ENCODE results near the gene TM4SF20.
"Not testable (repeated sequence)": the region's sequence is repeated elsewhere in the genome, so short reads cannot be mapped to it uniquely, and the experiment has no call there.

TM4SF20 gene

DNA sequence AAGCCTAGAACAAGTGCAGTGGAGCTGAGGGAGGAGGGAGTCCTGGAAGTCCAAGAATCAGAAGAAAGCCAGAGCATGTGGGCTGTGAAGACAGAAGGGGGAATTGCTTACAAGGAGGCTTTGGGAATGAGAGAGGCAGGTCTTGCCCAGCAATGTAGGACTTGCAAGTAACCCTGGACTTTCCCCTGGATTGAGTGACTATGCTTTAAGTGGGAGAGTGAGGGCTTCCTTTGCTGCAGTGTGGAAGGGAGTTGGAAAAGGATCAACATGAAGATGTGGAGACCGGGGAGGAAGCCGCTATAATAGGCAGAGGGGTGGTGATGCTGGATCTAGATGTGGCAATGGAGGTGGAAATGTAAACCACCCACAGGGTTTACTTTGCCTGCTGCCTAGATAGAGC, 22.4 kb upstream of the TM4SF20 start:
- no peak for DNase-seq (ENCODE audit: low read depth)
- no peak overlapping the region for H3K4me3 ChIP-seq (ENCODE audit: low read depth, low read length)

DNA sequence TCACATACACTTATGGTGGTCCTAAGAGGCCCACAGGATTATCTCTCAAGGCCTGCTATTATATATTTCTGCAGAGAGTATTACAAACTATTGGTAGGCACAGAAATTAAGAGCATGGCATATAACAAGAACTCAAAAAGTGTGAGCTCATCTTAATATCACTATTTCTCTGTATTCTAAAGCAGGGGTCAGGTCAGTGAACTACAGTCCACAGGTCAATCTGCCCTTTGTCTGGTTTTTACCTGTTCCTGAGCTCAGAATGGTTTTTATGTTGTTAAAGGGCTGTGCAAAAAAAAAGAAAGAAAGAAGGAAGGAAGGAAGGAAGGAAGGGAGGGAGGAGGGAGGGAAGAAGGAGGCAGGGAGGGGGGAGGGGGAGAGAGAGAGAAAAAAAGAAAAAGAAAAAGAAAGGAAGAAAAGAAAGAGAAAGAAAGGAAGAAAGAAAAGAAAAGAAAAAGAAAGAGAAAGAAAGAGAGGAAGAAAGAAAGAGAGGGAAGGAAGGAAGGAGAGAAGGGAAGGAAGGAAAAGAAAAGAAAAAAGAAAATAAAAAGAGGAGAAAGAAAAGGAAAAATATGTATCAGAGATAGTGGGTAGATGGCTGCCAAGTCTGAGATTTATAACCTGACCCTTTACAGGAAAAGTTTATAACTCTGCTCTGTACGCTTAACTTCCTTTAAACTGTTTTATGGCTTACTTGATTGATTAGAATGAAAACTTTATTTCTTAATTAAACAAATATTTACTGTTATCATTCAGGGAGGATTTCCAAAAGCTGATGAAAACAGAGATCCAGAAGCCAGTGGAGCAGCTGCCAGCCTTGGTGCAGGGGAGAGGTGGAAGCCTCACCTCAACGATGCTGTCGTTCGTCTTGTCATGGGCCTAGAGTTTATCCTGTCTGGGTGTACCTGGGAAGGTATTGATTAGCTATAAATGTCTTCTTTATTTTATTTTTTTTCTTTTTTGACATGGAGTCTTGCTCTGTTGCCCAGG, 19.9 kb upstream of the TM4SF20 start:
- no peak for DNase-seq (ENCODE audit: low read depth)
- no peak overlapping the region for H3K4me3 ChIP-seq (ENCODE audit: low read depth, low read length)

DNA sequence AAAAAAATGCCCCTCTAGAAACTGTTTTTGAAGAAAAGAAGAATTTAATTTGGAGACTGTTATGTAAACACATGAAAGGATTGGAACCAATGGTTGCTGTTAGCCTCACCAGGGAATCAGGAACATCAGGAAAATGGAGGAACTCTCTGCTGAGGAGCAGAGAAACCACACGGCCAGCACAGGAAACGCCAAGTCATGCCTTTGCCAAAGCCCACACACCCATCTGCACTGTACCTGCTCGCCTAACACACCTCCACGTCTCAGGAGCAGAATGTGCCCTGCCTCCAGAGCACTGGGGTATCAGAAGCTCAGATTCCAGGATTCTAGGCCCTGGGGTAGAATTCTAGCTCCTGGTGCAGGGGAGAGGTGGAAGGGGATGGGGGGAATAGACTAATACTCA, 18.5 kb upstream of the TM4SF20 start:
- DNase-seq (ENCODE audit: low read depth) = no peak
- H3K4me3 ChIP-seq (ENCODE audit: low read depth, low read length) = no peak overlapping the region

DNA sequence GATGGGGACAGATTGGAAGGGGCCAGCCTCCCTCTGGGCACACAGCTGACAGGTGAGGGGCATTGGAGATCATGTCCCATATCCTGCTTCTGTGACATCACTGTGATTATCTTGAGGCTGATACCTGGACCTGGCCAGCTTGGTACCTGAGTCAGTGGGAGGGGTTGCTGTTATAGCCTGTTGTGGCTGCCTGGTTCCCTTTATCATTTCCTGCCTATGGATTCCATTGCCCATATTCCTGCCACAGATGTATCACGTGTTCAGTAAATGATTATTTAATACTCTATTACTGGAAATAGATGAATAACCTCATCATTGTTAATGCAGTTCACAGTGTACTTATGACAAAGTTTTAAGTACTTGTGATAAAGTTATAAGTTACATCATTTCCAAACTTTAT, 16.4 kb upstream of the TM4SF20 start:
- no peak for DNase-seq (ENCODE audit: low read depth)
- H3K4me3 ChIP-seq (ENCODE audit: low read depth, low read length) = no peak overlapping the region

DNA sequence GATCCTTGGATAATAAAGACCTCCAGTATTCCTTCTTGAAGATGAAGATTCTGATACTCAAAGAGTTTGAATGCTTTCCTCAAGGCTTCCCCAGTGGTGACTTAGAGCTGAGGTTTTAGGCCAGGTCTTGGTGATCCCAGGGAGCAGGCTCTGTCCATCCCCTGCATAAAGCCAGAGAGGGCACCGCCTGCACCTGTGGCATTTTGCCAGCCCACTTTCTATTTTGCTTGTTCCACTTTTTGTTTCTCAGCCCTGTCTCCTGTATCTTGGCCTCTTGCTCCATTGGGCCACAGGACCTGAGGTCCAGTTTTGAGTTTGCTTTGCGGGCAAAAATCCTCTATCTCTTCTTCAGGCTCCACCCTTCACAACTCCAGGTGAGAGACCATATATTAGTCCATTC, 15.3 kb upstream of the TM4SF20 start:
- DNase-seq (ENCODE audit: low read depth) = no peak
- H3K4me3 ChIP-seq (ENCODE audit: low read depth, low read length) = no peak overlapping the region

DNA sequence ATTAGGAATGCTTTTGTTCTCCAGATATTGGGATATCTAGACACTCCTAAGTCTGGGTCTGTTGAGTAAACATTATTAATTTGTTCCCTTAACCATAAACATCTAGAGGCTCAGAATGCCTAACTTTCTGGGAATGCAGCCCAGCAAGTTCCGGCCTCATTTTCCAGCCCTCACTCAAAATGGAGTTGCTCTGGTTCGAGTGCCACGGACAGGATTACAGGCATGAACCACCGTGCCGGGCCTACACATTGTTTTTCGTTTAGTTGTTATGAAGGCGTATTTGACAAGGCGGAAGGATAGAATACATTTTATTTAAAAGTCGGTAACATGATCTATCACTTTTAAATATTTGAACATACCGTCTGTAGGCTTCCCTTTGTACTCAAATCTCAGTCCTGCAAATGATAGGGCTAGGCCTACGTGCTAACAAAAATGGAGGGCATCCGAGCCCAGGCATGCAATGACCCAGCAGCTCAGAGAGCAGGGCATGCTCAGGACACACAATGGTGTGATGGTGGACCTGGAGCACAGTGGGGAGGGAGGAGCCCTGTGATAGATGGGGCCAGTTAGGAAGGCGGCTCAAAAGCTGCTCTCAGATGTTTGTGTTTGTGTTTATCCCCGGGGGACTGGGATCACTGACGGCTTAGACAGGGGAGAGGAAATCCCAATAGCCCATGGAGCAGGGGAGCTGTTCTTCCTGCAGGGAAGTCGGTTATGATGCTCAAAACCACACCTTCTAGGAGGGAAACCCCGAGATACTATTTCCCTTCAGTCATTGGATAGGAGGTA, 11.6 kb upstream of the TM4SF20 start:
- DNase-seq (ENCODE audit: low read depth) = no peak
- H3K4me3 ChIP-seq (ENCODE audit: low read depth, low read length) = no peak overlapping the region

DNA sequence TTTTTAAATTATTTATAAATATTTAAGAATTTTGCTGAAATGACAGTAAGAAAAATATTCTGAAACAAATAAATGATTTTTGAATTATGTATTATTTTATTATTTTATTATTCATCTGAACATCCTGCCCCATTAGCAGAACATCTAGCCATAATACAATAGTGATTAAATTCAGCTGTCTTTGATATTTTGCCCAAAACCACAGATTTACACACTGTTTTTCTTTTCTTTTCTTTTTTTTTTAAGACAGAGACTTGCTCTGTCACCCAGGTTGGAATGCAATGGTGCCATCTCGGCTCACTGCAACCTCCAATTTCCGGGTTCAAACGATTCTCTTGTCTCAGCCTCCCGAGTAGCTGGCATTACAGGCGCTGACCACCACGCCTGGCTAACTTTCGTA, 10.6 kb upstream of the TM4SF20 start:
- DNase-seq (ENCODE audit: low read depth) = no peak
- H3K4me3 ChIP-seq (ENCODE audit: low read depth, low read length) = no peak overlapping the region

DNA sequence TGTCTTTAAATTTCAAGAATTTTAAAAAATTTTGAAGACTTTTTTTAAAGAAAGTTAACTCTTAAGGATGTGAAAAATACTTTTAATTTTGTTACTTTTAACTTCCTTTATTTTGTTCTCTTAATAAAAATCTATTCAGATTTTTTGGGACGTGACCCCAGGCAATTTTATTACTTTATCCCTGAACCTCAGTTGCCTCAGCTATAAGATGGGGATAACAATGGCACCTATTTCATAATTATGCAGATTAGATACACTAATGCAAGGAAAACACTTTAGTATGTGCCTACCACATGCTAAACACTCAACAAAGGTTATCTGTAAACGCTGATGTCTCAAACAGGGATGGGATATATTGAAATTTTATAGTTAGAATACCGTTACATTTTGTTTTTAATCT, 10.1 kb upstream of the TM4SF20 start:
- no peak overlapping the region for H3K4me3 ChIP-seq (ENCODE audit: low read depth, low read length)

DNA sequence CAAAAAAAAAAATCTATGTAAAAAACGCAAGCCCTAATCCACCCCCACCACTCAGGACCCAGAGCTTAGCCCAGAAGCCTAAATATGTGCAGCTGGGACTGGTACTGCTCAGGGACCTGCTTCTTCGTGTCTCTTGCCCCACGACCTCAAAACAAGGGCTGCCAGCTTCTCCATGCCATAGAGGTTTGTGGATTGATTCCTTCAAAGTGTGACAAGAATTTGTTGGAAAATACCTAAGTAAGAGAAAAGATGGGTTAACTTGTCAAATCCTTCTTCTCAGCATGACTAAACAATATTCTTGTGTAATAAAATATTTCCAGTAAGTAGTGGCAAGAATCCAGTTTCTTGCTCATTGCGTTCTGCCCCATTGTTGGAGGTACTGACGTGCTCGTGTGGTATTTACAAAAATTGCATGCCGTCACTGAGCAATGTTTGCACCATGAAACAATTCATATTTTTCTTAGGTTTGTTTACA, 9.5 kb upstream of the TM4SF20 start:
- peak; percentile 77 for DNase-seq (ENCODE audit: low read depth)

More for the DNA sequence above, 10.1 kb upstream of the TM4SF20 start:
- DNase-seq (ENCODE audit: low read depth) = no peak

DNA sequence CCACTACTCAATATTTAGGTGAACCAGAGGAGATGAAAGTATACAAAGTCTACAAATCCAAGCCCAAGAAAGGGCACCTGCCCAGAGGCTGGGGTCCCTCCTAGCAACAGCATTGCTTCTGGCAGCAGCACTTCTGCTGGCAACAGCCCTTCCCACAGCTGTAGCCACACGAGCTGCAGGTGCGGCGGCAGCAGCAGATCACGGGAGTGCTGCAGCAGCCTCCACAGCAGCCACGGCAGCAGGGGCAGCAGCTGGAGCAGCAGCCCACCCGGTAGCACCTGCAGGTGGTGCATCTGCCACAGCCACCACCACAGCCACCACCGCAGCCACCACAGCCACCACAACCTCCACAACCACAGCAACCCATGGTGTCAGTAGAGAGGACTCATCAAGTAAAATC, 8.5 kb upstream of the TM4SF20 start, which contains the start of gene SCYGR1:
TSS of gene SCYGR1 (minus strand) at position 367 of the 400 bp plus-strand sequence. CDS start at position 367, 0 bp downstream.
- DNase-seq (ENCODE audit: low read depth); H3K4me3 ChIP-seq (ENCODE audit: low read depth, low read length): not testable (repeated sequence)

More for the DNA sequence above, 9.5 kb upstream of the TM4SF20 start:
- no peak overlapping the region for H3K4me3 ChIP-seq (ENCODE audit: low read depth, low read length)

DNA sequence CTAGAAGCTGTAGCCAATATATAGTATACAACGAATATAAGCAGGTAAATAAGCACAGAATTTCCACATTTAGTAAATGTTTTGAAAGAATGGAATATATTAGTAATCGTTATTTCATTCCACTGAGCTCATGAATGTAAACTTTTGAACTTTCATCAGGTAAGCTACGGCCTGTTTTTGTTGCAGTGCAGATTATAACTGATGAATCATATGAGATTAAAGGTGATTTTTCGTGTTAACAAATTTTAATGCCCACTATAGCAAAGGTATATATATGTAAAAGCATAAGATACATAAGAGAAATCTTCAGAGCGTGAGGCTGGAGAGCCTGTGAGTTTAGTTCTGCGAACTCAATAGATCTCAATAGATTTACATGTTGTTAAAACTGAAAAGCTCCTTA, 7.5 kb upstream of the TM4SF20 start:
- no peak overlapping the region for H3K4me3 ChIP-seq (ENCODE audit: low read depth, low read length)
- no peak for DNase-seq (ENCODE audit: low read depth)

DNA sequence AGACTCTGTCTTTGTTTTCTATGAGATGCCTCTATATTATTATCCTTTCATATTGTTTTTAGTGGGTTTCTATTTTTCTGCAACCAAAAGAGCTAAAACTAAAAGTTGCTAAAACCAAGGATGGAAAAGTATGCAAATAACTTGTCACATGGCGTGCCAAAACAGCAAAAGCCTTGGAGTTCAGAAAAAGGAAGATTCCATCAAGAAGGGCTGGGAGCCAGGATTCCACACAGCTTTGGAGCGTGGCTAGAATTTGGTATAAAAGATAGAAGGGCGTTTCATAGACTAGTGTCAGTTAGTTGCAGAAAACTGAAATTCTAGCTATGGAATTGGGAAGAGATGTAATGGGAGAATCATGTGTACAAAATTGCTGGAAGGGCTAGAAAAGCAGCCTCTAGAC, 4.6 kb upstream of the TM4SF20 start:
- DNase-seq (ENCODE audit: low read depth) = no peak
- no peak overlapping the region for H3K4me3 ChIP-seq (ENCODE audit: low read depth, low read length)

DNA sequence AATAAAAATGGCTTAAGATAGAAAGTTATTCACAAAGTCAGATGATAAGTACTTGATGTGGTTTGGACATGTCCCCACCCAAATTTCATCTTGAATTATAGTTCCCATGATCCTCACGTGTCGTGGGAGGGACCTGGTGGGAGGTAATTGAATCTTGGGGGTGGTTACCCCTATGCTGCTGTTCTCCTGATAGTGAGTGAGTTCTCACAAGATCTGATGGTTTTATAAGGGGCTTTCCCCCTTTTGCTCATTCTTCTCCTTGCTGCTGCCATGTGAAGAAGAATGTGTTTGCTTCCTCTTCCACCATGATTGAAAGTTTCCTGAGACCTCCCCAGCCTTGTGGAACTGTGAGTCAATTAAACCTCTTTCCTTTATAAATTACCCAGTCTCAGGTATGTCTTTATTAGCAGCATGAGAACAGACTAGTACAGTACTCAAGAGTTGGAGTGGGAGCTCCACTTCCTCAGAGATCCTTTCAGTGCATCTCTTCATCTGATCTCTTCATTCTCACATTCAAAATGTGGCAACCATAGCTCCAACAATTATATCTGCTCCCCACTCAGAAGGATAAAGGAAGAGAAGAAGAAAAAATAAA, 3.2 kb upstream of the TM4SF20 start:
- DNase-seq (ENCODE audit: low read depth) = not testable (repeated sequence)

DNA sequence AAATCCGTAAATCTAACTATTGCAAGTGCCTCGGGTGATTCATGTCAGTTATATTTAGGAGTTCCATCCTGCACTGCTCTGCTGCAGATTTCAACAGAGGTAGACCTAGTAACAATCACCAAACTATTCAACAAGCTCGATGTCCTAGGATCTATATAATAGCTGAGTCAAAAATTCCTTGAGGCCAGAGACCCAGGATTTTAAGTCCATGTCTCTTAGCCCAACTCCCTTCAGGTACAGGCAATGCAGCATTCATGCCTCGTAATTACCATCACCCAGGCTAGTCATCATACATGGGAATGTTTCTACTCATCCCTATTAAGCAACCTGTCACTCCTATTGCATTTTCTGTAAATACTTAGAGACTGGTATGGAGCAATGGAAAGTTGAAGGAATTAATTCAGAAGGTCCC, 729 bp downstream of the TM4SF20 start:
- DNase-seq (ENCODE audit: low read depth) = no peak

More for the DNA sequence above, 3.2 kb upstream of the TM4SF20 start:
- H3K4me3 ChIP-seq (ENCODE audit: low read depth, low read length) = not testable (repeated sequence)

DNA sequence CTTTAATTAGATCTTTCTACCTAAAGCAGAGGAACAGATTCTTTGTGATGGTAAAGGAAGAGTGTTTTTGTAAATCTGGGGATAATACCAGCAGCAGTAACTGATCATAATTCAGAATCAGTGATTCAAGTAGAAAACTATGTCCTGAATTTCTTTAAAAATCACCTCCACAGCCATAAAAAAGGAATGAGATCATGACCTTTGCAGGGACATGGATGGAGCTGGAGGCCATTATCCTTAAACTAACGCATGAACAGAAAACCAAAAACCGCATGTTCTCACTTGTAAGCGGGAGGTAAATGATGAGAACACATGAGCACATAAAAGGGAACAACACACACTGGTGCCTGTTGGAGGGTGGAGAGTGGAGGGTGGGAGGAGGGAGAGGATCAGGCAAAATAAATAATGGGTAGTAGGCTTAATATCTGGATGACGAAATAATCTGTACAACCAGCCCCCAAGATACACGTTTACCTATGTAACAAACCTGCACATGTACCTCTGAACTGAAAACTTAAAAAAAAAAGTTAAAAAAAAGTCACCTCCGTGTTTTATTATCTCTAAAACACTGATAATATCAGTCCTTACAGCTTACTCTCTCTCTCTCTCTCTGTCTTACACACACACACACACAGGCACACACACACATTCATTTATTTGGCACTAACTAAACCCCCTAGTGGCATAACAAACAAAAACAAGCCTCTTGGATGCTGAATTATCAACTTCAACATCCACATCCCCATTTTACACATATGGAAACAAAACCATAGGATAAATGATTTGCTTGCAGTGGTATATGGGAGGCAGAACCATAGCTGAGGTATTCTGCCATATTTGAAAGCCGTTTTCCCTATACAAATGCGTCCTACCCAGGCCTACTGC, 1.4 kb downstream of the TM4SF20 start:
- no peak for DNase-seq (ENCODE audit: low read depth)
- no peak overlapping the region for H3K4me3 ChIP-seq (ENCODE audit: low read depth, low read length)

More for the DNA sequence above, 729 bp downstream of the TM4SF20 start:
- H3K4me3 ChIP-seq (ENCODE audit: low read depth, low read length) = no peak overlapping the region

DNA sequence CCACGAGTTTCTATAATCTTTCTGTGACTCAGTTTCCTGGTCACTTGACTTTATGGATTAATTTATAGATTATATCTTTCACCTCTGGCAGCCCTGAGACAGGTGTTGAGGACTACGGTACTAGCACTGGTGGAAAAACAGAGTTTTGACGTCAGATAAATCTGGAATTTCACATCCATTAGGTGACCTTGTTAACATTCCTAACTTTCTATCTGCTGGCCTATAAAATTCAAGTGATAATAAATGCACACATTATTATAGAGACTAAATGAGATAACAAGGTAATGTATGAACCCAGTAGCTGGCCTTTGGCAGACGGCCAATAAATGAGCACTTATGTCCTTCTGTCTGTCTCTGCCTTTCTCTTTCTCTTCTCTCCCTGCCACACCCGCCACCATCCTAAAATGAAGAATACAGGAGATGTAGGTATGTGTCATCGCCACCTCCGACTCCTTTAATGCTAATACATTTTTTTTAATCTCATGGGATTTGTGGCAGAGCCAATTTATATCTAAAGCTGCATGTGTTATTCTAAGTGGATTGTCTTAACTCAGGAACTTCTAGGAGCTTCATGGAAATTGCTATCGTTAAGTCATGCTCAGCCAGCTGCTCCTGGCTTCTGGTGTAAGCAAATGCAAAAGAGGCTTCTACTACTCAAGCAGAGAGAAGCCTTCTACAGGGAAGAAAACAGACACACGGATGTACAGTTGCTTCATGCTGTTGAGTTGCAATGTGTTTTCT, 2.3 kb downstream of the TM4SF20 start:
- H3K4me3 ChIP-seq (ENCODE audit: low read depth, low read length) = no peak overlapping the region
- DNase-seq (ENCODE audit: low read depth) = no peak

DNA sequence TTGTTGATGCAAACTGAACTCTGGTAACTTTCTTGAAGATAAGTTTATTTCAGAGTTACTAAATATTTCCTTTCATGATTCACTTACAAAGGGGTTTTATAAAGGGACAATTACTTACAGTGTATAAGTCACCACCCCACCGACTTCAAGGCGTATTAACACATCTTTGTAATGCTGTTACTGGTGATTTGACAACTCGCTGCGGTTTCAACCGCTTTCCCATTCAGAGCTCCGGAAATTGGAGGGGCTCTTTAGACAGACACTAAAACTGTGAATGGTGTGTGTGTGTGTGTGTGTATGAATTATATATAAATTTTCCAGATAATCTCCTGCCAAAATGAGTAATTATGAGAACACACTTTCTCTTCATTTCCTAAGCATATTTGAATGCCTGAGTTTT, 4.9 kb downstream of the TM4SF20 start:
- DNase-seq (ENCODE audit: low read depth) = no peak
- H3K4me3 ChIP-seq (ENCODE audit: low read depth, low read length) = no peak overlapping the region

DNA sequence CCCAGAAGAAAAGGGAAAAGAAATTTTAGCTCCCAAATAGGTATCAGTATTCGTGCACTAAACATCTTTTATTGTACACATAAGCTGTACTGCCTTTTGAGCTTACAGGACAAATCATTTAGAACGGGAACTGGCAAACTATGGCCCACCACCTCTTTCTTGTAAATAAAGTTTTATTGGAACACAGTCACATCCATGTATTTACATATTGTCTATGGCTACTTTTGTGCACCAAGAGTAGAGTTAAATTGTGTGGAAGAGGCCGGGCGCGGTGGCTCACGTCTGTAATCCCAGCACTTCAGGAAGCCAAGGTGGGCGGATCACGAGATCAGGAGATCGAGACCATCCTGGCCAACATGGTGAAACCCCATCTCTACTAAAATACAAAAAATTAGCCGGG, 5.7 kb downstream of the TM4SF20 start:
- no peak for DNase-seq (ENCODE audit: low read depth)

More for the DNA sequence above, 5.7 kb downstream of the TM4SF20 start:
- no peak overlapping the region for H3K4me3 ChIP-seq (ENCODE audit: low read depth, low read length)
